Osteocyte (in vitro differentiated cells): ENCODE data around the gene SEPTIN10. TPM values are rescaled to one million over a fixed set of nuclear protein-coding genes. Genes with fewer than 3 reads are reported as not detected.
A peak's percentile ranks its signal among the peaks of the same experiment; 100 is the strongest.

Experiments
- DNase-seq: peaks from one replicate; pipeline ENCODE4 v3.0.0; 2021; ENCODE audit warnings: mixed read lengths; ENCODE audit not compliant: unreplicated experiment; ENCODE audit errors: extremely low spot score
- H3K27ac Mint-ChIP-seq: one replicate; pipeline ENCODE4 v1.8.0; 2021; ENCODE audit warnings: mild to moderate bottlenecking, mixed read lengths; ENCODE audit not compliant: unreplicated experiment
- H3K27me3 Mint-ChIP-seq: one replicate; pipeline ENCODE4 v1.8.0; 2021; ENCODE audit warnings: mixed read lengths; ENCODE audit not compliant: unreplicated experiment
- H3K36me3 Mint-ChIP-seq: one replicate; pipeline ENCODE4 v1.8.0; 2021; ENCODE audit warnings: mixed read lengths; ENCODE audit not compliant: unreplicated experiment
- H3K4me1 Mint-ChIP-seq: one replicate; pipeline ENCODE4 v1.8.0; 2021; ENCODE audit warnings: mixed read lengths; ENCODE audit not compliant: unreplicated experiment
- H3K4me3 Mint-ChIP-seq: one replicate; pipeline ENCODE4 v1.8.0; 2021; ENCODE audit warnings: mild to moderate bottlenecking, moderate library complexity, mixed read lengths; ENCODE audit not compliant: unreplicated experiment
- H3K9me3 Mint-ChIP-seq: one replicate; pipeline ENCODE4 v1.8.0; 2021; ENCODE audit warnings: mixed read lengths; ENCODE audit not compliant: unreplicated experiment
- total RNA-seq: library from RNA; stranded (reverse); gene quantifications from 2 replicates; pipeline ENCODE4 v1.2.1, GENCODE V29; 2021
- TF ChIP-seq, protein P1 (sequence below): fragments of 200-600 bp; sonication (generic); IDR thresholded peaks from 2 replicates; pipeline ENCODE4 v1.5.0; 2021; ENCODE audit warnings: antibody characterized with exemption, mild to moderate bottlenecking, moderate library complexity

SEPTIN10 gene
- total RNA-seq, 1 donor from 2014 or later = 109 TPM

DNA sequence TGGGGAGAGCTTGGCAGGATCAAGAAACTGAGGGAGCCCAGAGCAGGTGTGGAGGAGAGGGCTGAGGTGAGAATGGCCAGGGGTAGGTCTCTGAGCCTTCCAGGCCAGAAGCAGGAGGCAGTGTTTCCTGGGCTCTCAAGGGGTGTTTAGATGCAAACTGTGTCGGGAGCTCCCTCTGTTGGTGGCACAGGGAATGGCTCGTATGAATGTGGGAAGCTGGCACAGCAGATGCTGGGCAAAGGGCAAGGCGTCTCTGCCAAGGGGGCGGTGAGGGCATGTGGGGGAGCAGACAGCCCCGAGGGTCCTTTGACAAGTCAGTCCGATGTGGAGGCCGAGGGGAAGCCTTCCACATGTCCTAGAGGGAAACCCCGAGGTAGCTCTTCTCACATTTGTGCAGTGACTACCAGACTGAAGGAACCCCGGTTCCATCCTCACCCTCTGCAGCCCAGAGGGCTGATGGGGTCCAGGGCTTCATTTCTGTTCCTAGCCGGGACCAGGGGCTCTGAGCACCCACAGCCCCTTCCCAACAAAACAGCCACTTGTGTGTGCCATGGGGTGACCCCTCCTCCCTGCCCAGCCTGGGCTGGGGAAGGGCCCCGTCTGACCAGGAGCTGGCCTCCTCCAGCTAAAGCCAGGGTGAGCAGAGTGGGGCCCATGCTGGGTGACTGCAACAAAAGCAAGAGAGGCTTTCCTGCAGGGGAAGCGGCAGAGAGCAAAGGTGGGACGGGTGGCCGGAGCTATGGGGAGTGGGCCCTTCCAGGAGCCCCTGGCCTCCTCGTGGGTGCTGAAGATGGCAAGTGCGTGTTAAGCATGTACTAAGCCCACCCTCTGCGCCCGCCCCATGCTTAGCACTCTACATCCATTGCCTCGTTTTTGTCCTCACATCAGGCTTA is 103.4 kb downstream of the SEPTIN10 start:
- TF ChIP-seq, protein P1, sequence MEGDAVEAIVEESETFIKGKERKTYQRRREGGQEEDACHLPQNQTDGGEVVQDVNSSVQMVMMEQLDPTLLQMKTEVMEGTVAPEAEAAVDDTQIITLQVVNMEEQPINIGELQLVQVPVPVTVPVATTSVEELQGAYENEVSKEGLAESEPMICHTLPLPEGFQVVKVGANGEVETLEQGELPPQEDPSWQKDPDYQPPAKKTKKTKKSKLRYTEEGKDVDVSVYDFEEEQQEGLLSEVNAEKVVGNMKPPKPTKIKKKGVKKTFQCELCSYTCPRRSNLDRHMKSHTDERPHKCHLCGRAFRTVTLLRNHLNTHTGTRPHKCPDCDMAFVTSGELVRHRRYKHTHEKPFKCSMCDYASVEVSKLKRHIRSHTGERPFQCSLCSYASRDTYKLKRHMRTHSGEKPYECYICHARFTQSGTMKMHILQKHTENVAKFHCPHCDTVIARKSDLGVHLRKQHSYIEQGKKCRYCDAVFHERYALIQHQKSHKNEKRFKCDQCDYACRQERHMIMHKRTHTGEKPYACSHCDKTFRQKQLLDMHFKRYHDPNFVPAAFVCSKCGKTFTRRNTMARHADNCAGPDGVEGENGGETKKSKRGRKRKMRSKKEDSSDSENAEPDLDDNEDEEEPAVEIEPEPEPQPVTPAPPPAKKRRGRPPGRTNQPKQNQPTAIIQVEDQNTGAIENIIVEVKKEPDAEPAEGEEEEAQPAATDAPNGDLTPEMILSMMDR = peak; percentile 93
- Mint-ChIP-seq H3K9me3 (peaks cover 11% of the 10 kb centered on the region), H3K4me3 (no peak overlapping the region), H3K4me1 (peaks cover 32% of the 10 kb centered on the region), H3K36me3 (peaks cover 6% of the 10 kb centered on the region), H3K27ac (peak overlapping the region; percentile 74), H3K27me3 (no peaks in the 10 kb centered on the region)
- DNase-seq = peak; percentile 91

DNA sequence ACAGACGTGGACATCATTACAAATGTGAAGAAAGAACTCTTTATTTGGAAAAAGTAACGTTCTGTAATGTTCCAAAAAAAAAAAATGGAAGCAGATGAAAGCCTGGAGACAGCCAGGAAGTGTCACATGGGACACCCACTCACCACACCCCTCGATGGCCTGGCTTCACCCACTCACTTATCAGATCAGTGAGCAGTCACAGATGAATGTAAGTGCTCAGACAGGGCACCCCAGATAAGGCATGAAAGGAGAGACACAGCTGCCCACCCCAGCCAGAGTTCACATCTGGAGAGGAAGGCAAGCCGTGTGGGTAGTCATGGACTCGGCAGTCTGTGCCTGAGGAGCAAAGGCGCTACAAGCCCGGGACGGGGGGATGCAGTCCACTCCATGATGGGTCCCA is 105.2 kb downstream of the SEPTIN10 start:
- Mint-ChIP-seq H3K4me1 (peaks cover 18% of the 10 kb centered on the region), H3K27me3 (no peaks in the 10 kb centered on the region), H3K36me3 (peaks cover 19% of the 10 kb centered on the region), H3K27ac (peak overlapping the region; percentile 48), H3K4me3 (no peak overlapping the region), H3K9me3 (peaks cover 11% of the 10 kb centered on the region)
- TF ChIP-seq, protein P1 = no peak
- DNase-seq = no peak

DNA sequence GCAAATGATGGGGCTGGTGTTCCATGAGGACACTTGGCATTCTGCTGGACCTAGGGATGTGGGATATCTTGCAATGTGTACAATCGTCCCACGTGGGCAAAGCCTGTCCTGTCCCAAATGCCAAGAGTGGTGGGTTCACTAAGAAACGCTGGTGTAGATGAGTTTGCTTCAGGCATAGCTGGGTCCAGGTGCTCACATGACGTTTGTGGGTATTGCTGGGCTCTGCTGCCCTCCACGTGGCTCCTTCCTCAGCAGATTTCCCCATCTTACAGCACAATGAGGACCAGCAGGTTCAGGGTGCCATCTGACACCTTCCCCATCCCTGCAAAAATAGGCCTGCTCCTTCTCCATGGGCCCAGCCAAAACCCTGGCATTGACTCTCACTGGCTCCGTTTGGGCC is 105.9 kb downstream of the SEPTIN10 start:
- TF ChIP-seq, protein P1 = no peak
- no peaks in the 10 kb centered on the region for H3K27me3 Mint-ChIP-seq
- peak overlapping the region; percentile 48 for H3K27ac Mint-ChIP-seq
- H3K36me3 Mint-ChIP-seq = peaks cover 25% of the 10 kb centered on the region
- no peak for DNase-seq
- no peak overlapping the region for H3K4me3 Mint-ChIP-seq
- H3K9me3 Mint-ChIP-seq = peaks cover 11% of the 10 kb centered on the region
- H3K4me1 Mint-ChIP-seq = peaks cover 12% of the 10 kb centered on the region

DNA sequence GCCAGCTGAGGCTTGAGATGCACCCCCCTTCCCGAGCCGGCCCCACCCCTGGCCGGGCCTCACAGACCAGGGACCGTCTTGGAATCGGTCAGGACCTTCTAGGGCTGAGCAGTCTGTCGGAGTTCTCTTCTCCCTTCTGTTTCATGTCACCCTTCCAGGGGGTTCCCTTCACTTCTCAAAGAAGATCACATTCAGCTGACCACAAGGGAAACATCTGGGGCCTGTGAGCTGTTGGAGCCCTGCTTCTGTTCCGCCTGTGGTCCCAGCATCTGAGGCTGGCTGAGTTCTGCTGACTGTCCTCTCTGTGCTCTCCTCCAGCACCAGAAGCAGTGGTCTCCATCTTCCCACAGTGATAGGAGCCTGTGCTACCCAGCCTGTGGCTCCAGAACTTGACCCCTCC is 106.5 kb downstream of the SEPTIN10 start:
- no peak overlapping the region for H3K4me3 Mint-ChIP-seq
- no peak for DNase-seq
- peaks cover 6% of the 10 kb centered on the region for H3K4me1 Mint-ChIP-seq

DNA sequence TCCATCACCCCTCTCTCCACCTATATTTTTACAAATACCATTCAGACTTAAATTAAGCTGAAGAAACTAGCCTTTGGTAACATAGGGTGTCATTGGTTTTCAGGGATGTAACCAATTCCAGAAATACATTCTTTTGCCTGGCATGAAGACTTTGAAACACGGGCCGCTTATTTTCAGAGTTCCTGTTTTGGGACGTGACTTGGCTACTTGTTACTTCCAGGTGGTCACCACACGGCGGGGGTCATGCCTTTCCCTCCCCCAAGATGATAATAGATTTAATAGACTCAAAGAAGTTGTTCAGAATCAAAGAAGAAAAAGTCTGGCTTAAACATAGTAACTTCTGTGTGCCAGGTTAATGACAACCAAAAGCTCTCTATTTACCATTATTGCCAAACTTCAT is 110.6 kb downstream of the SEPTIN10 start:
- Mint-ChIP-seq H3K27me3 (no peaks in the 10 kb centered on the region), H3K36me3 (peaks cover 41% of the 10 kb centered on the region), H3K9me3 (peaks cover 1% of the 10 kb centered on the region), H3K4me1 (peaks cover 16% of the 10 kb centered on the region), H3K4me3 (no peak overlapping the region), H3K27ac (no peak overlapping the region)
- DNase-seq = no peak
- TF ChIP-seq, protein P1 = no peak

More for the DNA sequence above, 106.5 kb downstream of the SEPTIN10 start:
- H3K27me3 Mint-ChIP-seq = no peaks in the 10 kb centered on the region
- peak overlapping the region; percentile 34 for H3K27ac Mint-ChIP-seq
- TF ChIP-seq, protein P1 = no peak
- H3K9me3 Mint-ChIP-seq = peaks cover 11% of the 10 kb centered on the region
- H3K36me3 Mint-ChIP-seq = peaks cover 31% of the 10 kb centered on the region
